Activated CD8-positive, alpha-beta memory T cell treated with anti-CD3 and anti-CD28 coated beads for 36 hours (primary cell): ENCODE data around the gene HOXB7. TPM values are rescaled to one million over a fixed set of nuclear protein-coding genes. Genes with fewer than 3 reads are reported as not detected.

Experiments
- CTCF ChIA-PET: fragments of 350-600 bp; sonication (Branson Sonifier 250); formaldehyde crosslinking; loops from one replicate; lab custom pipeline; 2021; ENCODE audit warnings: antibody characterized with exemption; lab: Charles Lee
- POLR2A ChIA-PET: fragments of 350-600 bp; sonication (Branson Sonifier 250); formaldehyde crosslinking; loops from one replicate; lab custom pipeline; 2021; ENCODE audit warnings: antibody characterized with exemption; lab: Charles Lee
- total RNA-seq, 2 experiments: library from RNA; stranded (reverse); gene quantifications; one replicate each; pipeline ENCODE4 v1.2.3, GENCODE V29; 2021

HOXB7 gene
- total RNA-seq, 2 experiments from 2014 or later, result 0.59 to 0.73 TPM

DNA sequence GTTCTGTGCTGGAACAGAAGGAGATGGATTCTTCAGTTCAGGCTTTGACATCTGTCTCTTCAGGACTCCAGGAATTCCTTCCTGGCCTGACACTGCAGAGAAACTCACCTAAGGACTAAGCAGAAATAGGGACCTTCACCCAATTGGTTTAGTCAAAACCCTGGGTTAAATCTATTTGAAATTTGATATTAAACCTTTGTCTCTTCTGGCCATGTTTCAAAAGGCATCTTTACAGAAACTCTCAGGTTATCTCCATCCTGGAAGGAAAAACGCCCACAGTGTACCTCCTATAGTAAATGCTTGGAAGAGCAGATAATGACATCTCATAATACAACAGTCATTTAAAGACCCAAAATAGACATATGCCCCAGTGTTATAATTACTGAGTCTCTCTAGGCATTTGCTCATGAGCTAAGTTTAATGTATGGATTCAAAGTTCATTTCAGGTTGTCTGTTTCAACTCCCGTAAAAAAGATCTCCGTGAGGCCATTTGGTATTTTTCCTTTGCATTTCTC lies 27.1 kb downstream of the HOXB7 start:
- ChIA-PET POLR2A (no interaction called here), CTCF (interaction anchor here (0.6 to 1.4 kb wide), 5 partner anchors 9 to 321 kb away, joined by 3 to 5 read pairs (median 3); no protein-coding TSS in a partner anchor)

DNA sequence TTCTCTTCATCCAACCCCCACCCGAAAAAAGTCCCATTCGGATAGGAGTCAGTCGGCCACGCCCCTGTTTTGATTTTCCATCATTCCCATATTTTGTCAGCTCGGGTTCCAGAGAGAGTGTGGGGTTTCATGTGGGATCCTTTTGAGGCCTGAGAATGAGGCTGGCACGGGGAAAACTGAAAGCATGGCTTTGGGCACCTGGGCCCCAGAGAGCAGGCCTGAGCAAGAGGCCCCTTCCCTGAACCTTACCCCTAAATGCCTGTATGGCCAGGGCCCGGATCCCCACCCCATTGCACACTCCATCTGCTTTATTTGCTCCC lies 28.1 kb downstream of the HOXB7 start:
- POLR2A ChIA-PET, result no interaction called here
- CTCF ChIA-PET, result interaction anchor here (0.6 to 1.2 kb wide), 3 partner anchors 8 to 90 kb away, joined by 3 to 5 read pairs (median 3); partner anchors contain the start of gene HOXB3

DNA sequence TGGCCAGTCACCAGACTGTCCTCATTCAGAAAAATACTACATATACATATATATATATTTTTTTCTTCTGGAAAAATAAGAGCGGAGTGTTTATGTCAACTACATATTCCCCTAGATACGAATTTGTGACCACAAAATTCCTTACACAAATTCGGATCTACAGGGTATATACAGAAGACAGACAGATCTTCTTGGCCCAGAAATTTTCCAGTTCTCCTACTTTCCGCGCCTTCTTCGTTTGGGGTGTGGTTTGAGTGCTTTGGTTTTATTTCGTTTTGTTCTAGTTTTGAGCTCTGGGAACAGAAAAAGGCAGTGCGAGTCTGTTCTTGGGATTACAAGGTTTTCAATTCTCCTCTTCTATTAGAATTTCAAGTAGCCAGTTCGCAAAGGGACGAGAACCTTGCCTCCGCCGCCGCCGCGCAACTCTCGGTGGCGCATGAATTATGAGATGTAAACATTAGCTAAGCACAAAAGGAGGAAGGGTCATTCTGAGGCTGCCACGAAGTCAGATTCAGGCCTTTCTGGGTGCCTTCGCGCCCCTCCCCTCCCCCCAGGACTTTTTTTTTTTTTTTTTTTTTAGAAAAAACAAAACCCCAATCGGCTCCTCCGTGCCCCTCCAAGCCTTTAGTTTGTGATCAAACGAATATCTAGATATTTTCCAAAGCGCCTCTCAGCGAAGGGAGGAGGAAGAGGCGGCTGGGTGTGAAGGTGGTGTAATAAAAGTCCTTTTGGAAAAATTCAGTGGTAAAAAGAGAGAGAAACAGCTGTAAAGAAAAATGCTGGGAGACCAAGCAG lies 30.9 kb downstream of the HOXB7 start:
- POLR2A ChIA-PET, result interaction anchor here (0.7 kb wide), 1 partner anchor 24 kb away, joined by 6 read pairs; no protein-coding TSS in a partner anchor
- CTCF ChIA-PET, result interaction anchor here (0.9 kb wide), 1 partner anchor 9 kb away, joined by 3 read pairs; no protein-coding TSS in a partner anchor

DNA sequence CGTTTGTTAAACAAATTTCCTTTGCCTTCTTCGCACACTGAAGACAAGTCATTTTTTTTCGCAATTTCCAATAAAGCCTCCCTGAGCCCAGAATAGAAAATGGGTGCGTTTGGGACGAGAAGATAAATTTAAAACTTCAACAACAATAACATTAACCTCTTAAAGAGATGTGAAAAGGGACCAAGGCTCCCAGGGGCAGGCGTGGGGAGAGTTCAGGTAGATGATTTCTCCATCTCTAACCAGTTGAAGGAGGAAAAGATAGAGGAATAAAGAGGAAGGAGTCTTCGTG lies 31.4 kb downstream of the HOXB7 start:
- CTCF ChIA-PET, result interaction anchor here (0.7 to 0.9 kb wide), 2 partner anchors 9 to 39 kb away, joined by 3 read pairs; no protein-coding TSS in a partner anchor
- POLR2A ChIA-PET, result interaction anchor here (0.7 kb wide), 1 partner anchor 23 kb away, joined by 6 read pairs; no protein-coding TSS in a partner anchor

DNA sequence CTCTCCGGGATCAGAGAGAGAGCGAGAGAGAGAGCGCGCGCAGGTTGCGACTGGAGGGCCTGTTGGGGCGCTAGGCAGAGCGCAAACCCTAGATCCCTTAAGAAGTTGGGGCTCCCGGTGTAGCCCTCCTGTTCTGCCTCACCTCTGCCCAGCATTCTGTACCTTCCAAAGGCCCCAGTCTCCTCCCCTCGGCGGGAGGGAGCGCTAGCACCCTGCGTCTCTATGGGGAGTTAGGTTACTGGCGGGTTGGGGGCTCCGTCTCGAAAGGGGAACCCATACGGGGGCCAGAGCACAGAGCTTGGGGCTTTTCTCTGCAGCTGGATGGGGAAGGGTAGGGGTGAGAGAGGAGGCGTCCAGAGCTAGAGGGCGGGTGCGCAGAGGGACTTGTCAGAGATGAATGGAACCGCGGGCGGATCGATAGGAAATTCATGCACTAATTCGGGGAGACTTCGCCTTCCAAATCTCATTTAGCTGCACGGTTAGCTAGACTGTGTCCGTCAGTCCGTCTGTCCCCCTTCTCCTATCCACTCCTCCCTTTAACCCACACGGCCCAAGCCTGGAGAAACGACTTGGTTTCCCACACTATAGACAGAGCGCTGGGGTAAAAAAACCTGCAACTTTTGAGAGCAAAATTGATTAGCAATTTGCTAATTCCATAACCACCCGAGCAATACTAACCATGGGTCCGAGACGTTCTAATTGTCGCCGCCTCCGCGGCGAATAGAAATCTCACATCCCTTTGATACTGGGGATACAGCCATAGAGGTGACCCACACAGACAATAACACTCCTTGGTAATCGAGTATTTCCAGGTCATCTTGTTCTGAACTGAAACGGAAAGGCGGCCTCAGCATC lies 32.0 kb downstream of the HOXB7 start:
- POLR2A ChIA-PET, result no interaction called here
- CTCF ChIA-PET, result interaction anchor here (0.7 to 1.4 kb wide), 2 partner anchors 40 to 86 kb away, joined by 3 read pairs; no protein-coding TSS in a partner anchor

DNA sequence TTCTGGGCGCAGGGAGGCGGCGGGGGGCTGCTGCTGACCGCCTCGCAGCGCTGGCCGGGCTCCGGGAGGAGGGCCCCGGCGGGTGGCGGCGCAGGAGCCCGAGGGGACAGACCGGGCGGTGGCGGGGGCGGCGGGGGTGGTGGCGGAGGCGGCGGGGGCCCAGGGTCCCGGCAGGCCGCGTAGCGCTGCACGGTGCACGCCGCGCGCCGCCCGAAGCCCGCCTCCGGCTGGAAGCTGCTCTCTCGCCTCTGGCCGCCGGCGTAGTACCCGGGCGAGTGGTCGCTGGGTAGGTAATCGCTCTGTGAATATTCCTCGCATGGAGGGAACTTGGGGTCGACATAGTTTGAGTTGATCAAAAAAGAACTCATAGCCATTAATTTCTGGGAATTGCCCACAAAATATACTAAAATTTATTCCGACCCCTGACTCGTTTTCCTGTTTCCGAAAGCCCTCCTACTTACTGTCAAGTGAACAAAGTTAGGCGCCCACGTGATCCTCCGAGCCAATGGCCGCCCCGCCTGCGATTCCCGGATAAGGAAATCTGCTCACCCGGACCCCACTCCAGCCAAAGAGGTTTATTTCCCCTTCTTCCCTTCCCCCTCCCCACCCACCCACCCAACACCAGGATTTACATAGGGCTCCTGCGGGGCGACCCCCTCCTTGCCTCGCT lies 32.7 kb downstream of the HOXB7 start, which contains the start of gene HOXB4:
Gene HOXB4 (minus strand): TSS at position 405 of the 670 bp plus-strand sequence. CDS start 31 bp downstream, at position 374.
- ChIA-PET CTCF (interaction anchor here (1.0 to 1.4 kb wide), 2 partner anchors 48 to 86 kb away, joined by 3 read pairs; partner anchors contain the start of gene HOXB9), POLR2A (interaction anchor here (1.0 kb wide), 1 partner anchor 37 kb away, joined by 3 read pairs; no protein-coding TSS in a partner anchor)

DNA sequence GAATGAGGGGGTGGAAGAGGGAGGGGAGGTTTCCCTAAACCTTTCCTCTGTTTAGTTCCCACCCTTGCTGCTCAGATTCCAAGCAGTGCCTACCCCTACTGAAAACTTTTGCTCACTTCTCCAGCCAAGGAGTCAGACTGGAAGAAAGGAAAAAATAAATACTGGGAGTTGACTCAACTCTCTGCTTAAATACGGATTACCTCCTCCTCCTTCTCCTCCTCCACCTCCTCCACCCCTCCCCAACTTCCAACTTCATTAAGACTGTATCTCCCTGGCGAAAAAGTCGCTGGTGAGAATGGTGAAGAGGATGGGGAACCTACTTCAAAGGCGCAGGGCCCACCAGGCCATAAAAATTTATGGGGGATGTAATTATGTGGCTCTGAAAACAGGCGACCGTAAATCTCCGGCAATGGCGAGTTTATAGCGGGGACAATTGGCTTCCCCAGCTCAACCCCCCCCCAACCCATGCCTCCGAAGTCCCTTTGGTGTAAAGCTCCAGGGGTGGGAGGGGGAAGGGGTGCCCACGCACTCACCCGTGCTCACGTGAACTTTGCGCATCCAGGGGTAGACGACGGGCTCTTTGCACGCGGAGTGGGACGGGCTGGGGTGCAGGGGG lies 33.4 kb downstream of the HOXB7 start:
- ChIA-PET POLR2A (interaction anchor here (0.5 to 1.0 kb wide), 2 partner anchors 14 to 36 kb away, joined by 3 to 4 read pairs; no protein-coding TSS in a partner anchor), CTCF (interaction anchor here (1.0 to 1.4 kb wide), 2 partner anchors 49 to 85 kb away, joined by 3 read pairs; partner anchors contain the start of gene HOXB9)

DNA sequence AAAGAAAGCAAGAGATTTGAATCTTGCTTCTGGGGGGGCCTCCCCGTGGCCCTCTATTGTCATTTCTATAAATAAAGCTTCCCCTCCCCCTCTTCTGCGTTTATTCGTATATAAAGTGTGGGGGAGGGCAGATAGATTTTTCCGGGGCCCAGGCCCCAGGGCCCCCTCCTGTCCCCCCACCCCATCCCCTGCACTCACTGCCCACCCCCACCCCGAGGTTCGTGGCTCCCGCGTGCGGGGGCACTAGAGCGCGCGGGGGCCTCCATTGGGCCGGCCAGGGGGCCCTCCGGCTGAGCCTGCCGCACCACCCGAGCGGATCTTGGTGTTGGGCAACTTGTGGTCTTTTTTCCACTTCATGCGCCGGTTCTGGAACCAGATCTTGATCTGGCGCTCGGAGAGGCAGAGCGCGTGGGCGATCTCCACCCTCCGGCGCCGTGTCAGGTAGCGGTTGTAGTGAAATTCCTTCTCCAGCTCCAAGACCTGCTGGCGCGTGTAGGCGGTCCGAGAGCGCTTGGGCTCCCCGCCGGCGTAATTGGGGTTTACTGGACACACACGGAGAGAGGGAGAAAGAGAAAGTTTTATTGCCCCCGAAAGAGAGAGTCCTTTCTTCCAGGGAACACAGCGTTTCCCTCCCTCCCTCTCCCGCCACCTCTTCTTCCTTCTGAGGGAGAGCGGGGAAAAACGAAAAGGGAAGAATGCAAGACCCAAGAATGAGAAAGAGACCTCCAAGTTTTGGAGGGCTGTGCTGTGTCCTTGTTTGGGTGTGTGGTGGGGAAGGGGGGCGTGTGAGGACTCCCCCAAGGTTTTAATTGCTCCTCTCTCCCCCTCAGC lies 34.1 kb downstream of the HOXB7 start:
- POLR2A ChIA-PET, result no interaction called here

DNA sequence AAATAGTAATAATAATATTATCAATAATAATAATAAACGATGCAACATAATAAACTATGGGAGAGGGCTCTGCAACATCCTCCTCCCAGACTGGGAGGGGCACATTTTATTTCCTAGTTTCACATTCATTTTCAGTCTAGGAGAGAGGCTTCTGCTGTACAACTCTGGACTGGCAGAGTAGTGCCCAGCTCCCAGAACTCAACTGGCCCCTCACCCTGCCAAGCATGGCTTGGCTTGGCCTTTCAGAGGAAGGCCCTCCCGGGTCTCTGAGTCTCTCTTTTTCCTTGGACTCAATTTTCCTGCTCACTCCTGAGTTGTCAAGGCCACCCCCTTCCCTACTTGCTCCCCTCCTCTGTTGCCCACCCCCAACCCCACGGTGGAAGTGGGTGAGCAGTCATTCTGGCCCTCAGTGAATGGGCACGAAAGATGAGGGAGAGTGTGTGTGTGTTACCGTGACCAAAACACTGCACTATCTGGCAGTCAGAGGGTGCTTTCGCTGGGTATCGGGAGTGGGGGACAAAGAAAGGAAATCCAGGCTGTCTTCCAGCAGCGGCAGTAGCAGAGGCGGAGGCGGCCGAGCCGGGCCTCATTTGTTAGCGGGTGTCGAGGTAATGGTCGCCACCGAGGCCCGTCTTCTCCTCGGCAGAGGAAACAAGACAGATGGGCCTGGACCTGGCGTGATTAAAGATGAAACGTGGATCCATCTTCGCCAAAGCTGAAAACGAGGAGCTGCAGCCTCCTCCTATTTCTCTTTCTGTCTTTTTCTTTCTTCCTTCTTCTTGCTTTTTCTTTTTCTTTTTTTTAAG lies 34.9 kb downstream of the HOXB7 start:
- CTCF ChIA-PET, result interaction anchor here (0.7 to 1.0 kb wide), 2 partner anchors 19 to 83 kb away, joined by 3 to 4 read pairs; no protein-coding TSS in a partner anchor
- POLR2A ChIA-PET, result no interaction called here

More for the DNA sequence above, 34.1 kb downstream of the HOXB7 start:
- CTCF ChIA-PET, result interaction anchor here (0.7 to 1.4 kb wide), 3 partner anchors 20 to 84 kb away, joined by 3 to 4 read pairs (median 3); no protein-coding TSS in a partner anchor

DNA sequence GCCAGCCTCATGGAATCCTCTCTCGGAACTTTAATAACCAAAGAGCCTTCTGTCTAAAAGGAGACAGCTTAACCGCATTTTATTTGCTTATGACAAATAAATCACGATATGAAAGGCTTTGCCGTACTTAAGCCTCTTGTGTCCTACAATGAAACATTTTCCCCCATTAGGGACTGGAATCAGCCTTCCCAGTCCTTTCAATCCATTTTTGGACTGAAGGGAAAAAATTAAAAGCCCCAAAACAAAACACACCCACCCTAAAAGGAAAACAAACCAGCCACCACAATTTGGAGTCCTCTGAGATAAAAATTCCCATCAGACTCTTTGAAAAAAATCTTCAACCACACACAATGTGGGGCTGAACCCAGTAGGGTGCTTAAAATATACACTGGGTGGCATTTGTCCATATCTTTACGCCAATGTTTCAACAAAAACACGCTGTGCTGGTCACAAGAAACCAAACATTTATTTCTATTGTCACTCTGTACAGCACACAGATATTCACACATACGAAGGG lies 35.7 kb downstream of the HOXB7 start:
- ChIA-PET POLR2A (no interaction called here), CTCF (no interaction called here)

DNA sequence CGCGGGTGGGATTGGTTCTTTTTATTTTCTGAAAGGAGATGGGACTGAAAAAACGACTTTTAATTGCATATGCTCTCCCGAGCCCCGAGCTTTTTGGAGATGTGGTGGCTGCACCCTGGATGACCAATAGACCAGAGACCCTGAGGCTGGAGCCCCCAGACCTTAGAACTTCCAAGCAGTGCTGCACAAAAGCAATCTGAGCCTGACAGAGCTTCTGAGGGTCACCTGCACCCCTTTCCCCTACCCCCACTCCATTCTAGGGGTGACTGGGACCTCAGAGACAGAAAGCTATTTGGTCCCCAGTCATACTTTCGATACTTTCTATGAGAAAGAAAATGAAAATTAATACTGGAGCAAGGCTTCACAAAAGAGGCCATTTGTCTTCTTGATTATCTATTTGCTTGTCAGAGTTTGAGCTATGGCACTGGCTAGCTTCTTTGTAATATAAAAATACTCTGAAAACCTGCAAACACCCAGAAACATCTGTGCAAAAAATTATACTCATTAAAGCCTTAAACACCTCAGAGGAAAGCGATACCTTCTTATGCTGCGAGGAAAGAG lies 36.2 kb downstream of the HOXB7 start:
- ChIA-PET POLR2A (no interaction called here), CTCF (no interaction called here)

DNA sequence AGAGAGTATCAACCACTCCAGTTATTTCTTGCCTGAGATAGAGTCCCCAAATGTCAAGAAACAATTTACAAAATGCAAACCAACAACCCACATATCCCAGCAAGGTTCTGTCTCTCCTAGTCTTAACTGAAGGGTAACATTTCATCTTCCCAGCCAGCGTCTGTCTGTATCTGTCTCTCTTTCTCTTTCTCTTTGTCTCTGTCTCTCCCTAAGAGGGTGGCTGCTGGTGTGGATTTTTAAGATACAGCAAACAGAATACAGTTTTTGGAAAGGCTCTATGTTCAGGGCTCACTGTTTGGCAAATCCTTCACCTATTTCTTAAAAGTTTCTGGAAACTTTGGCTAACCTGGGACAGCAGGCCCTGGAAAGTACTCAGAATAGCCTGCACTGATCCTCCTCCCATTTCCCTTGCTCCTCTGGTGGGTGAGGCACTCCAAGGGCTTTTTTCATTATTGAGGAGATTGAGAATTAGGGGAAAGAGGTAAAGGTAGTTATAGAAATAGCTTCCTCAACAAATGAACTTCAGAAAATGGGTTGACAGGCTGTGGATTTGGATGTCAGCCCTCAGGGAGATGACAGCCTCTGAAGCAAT lies 38.9 kb downstream of the HOXB7 start:
- ChIA-PET POLR2A (no interaction called here), CTCF (no interaction called here)

DNA sequence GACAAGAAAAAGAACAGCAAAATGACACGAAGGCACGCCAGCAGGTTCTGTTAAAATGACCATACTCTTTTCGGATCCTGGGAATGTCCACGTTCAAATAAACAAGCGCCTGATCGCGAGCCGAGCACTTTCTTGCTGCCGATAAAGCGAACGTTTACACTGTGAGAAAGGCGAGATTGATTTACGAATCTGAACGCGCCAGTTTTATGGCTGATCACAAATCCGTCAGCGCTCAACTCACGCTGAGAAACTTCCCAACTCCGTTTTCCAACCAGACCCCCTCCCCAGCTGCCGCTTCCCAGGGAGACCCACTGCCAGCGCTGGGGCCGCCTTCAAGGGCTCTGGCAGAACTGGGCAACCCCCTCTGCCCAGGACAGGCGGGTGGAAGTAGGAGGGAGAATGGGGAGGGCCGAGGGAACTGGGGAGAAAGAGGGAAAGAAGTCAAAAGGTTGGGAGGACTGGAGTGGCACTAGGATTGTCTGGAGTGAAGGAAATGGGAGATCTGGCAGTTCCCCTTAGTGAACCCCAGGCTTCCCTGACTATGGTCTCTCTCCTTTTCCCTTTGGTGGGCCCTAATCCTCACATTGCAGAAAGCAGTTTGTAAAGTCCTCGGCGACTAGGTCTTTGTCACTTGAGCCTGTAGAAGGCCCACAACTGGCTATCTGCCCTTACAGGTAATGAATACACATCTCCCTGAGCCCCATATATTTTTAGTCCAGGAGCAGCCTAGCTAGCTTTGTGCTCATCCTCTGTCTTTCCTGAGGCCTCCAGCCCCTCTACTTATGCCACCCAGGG lies 39.6 kb downstream of the HOXB7 start:
- CTCF ChIA-PET, result no interaction called here
- POLR2A ChIA-PET, result no interaction called here

DNA sequence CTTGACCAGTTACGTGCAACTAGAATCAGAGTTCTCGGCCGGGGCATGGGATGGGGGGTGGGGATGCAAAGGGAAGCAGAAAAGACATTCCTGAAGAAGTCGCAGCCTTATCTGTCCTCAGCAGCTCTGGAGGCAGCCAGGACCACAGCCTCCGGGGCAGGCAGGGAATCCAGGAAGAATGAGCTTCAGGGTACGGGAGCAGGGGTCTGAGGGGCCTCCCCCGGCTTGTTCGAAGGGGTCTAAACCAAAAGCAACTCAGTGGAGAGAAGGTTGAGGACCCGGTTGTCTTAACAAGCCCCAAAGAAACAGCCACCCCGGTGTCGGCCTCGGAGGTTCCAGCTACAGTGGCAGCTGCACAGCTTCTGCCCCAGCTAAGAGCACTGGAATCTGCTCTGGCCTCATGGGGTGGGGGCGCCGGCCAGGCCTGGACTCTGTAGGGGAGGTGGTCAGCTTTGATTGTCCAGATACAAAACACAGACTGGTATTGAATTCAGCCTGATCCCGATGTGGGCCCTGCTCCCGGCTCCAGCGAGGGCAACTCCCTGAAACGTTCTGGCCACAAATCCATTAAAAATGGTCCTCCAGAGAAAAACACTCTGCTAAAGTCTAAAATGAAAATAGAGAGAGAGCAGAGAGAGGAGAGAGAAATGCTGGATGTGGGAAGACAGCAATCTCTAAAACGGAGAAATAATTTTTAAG lies 40.3 kb downstream of the HOXB7 start:
- POLR2A ChIA-PET, result no interaction called here

More for the DNA sequence above, 40.3 kb downstream of the HOXB7 start:
- CTCF ChIA-PET, result no interaction called here
